Kidney (tissue), 14 donors: ENCODE data around the gene MYLK. TPM values are rescaled to one million over a fixed set of nuclear protein-coding genes. Genes with fewer than 3 reads are reported as not detected.
A peak's percentile ranks its signal among the peaks of the same experiment; 100 is the strongest.

Experiments
- DNase-seq, 5 donors: peaks; one replicate each; pipeline ENCODE4 v3.0.0-alpha.2; 2013 to 2020
- FAIRE-seq: peaks from 2 replicates; lab custom pipeline; 2012; peaks lifted over from hg19 to GRCh38; lab: Jason Lieb, UNC
- H3K27ac ChIP-seq, 2 donors: one replicate each; pipeline ENCODE4 v1.7.0; 2013; ENCODE audit warnings: low read depth in 2 of 2, low read length in 2 of 2, inconsistent platforms in 1 of 2
- H3K27me3 ChIP-seq: one replicate; pipeline ENCODE4 v1.7.1; 2013; ENCODE audit warnings: low read length, inconsistent platforms; ENCODE audit not compliant: control insufficient read depth, insufficient read depth
- H3K36me3 ChIP-seq, 3 donors: one replicate each; pipeline versions ENCODE4 v1.7.0 to v1.7.1; 2013; ENCODE audit warnings: low read length in 3 of 3, control low read depth in 1 of 3, inconsistent platforms in 1 of 3; ENCODE audit not compliant: insufficient read depth in 3 of 3, control insufficient read depth in 2 of 3
- H3K4me1 ChIP-seq, 3 donors: one replicate each; pipeline versions ENCODE4 v1.7.0 to v1.7.1; 2013; ENCODE audit warnings: low read length in 3 of 3, inconsistent platforms in 1 of 3, low read depth in 1 of 3; ENCODE audit not compliant: control insufficient read depth in 2 of 3, insufficient read depth in 2 of 3
- H3K4me3 ChIP-seq, 3 donors: one replicate each; pipeline versions ENCODE4 v1.7.0 to v1.8.1; 2013; ENCODE audit warnings: low read length in 3 of 3, control low read depth in 1 of 3, inconsistent platforms in 1 of 3
- H3K9ac ChIP-seq, 3 donors: one replicate each; pipeline versions ENCODE4 v1.7.0 to v1.7.1; 2013; ENCODE audit warnings: low read length in 3 of 3, control low read depth in 1 of 3, inconsistent platforms in 1 of 3
- H3K9me3 ChIP-seq, 3 donors: one replicate each; pipeline versions ENCODE4 v1.7.0 to v1.7.1; 2013; ENCODE audit warnings: low read length in 3 of 3, control low read depth in 1 of 3, inconsistent platforms in 1 of 3; ENCODE audit not compliant: control insufficient read depth in 2 of 3, insufficient read depth in 1 of 3
- intact Hi-C: fragments of 100-400 bp; cut with DNase I; formaldehyde crosslinking; loops from one replicate; pipeline ENCODE4 v1.11.1; 2022
- polyA plus RNA-seq: library from polyadenylated mRNA; stranded (reverse); fragments of 350-450 nt; fragmentation: Illumina TruSeq; extraction: RNeasy Lipid Tissue Mini Kit (QIAGEN cat#74804); gene quantifications from one replicate; pipeline ENCODE4 v1.2.3, GENCODE V29; 2014; ENCODE audit warnings: low read depth, low replicate concordance; ENCODE audit not compliant: insufficient read depth
- total RNA-seq: library from RNA; stranded (reverse); fragmentation: NEBNext Ultra II Directional; extraction: Animal tissue kit (Norgen Biotek cat#: 25700); gene quantifications from one replicate; pipeline ENCODE4 v1.2.1, GENCODE V29; 2021
- TF ChIP-seq, protein P1 (sequence below): IDR thresholded peaks from 3 replicates; pipeline ENCODE4 v1.5.1; 2012; ENCODE audit warnings: mild to moderate bottlenecking, moderate library complexity, borderline replicate concordance; ENCODE audit not compliant: insufficient read depth; ENCODE audit errors: extremely low read depth
- donor health status: control.
- donor health status: control.
- donor health status: control.
- donor health status: control.
- donor health status: control.
- donor health status: DM: yes; HTN: yes; CAD: no.
- donor health status: Normal renal cell carcinoma (clear cell type).

The MYLK gene
- total and polyA plus RNA-seq, 2 donors from 2014 or later = 25.3 to 164 TPM

GRCh38 chr3:123800362-123800682 is 83.8 kb downstream of the MYLK start:
- FAIRE-seq (no peak), DNase-seq (no peak)
- H3K27ac ChIP-seq = no peak overlapping the region
- H3K9ac ChIP-seq = no peak overlapping the region
- intact Hi-C loops = no loop called here
- H3K36me3 ChIP-seq = no peaks in the 10 kb centered on the region
- H3K27me3 ChIP-seq = no peaks in the 10 kb centered on the region
- TF ChIP-seq, protein P1, sequence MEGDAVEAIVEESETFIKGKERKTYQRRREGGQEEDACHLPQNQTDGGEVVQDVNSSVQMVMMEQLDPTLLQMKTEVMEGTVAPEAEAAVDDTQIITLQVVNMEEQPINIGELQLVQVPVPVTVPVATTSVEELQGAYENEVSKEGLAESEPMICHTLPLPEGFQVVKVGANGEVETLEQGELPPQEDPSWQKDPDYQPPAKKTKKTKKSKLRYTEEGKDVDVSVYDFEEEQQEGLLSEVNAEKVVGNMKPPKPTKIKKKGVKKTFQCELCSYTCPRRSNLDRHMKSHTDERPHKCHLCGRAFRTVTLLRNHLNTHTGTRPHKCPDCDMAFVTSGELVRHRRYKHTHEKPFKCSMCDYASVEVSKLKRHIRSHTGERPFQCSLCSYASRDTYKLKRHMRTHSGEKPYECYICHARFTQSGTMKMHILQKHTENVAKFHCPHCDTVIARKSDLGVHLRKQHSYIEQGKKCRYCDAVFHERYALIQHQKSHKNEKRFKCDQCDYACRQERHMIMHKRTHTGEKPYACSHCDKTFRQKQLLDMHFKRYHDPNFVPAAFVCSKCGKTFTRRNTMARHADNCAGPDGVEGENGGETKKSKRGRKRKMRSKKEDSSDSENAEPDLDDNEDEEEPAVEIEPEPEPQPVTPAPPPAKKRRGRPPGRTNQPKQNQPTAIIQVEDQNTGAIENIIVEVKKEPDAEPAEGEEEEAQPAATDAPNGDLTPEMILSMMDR = no peak
- H3K4me1 ChIP-seq = peaks cover 0 to 6% (median 3%) of the 10 kb centered on the region in 3 donors
- H3K9me3 ChIP-seq = no peaks in the 10 kb centered on the region
- no peak overlapping the region for H3K4me3 ChIP-seq

DNA sequence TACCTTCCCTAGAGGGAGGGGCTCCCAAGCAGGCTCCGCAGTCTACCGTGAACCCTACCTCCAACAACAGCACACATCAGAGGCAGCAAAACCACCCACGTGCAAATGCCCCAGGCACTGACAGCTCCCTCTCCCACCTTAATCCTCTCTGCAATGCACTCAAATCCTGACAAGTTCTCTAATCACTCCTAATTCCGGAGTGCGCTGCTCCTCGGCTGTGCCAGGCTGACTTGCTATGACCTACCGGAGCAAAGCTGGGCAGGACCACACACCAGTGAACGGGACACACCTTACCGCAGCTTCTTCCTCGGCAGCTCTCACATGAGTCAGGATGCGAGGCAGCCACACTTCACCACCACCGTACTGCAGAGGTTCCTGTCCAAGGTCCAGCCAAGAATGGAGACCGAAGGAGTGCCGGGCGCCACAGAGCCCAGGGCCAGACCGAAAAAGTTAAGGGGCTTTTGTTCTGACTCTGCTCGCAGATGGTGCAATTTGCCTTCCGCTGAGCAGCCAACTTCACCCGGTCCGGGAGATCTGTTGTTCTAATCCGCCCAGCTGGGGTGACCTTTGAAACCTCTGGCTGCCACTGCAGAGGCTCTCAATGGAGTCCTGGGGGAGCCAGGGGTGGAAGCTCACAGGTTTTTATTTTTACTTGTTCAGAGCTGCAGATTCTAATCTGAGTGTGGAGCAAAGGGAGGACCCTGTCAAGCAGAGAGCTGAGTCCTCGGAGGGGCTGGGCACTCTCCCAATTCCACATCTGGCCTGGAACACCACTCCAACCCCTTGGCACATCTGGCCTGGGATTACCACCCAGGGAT is 84.4 kb downstream of the MYLK start:
- Histone ChIP-seq H3K27ac (peak overlapping the region in 1 of 2 donors; percentile 53), H3K36me3 (no peaks in the 10 kb centered on the region), H3K9ac (peak overlapping the region in 1 of 3 donors; percentile 42), H3K27me3 (no peaks in the 10 kb centered on the region), H3K4me3 (peak overlapping the region in 2 of 3 donors; percentile 58 to 65), H3K9me3 (no peaks in the 10 kb centered on the region), H3K4me1 (peaks cover 0 to 6% (median 3%) of the 10 kb centered on the region in 3 donors)
- intact Hi-C loops = no loop called here
- peak in 2 of 5 donors; percentile 38 to 51 for DNase-seq
- TF ChIP-seq, protein P1 = no peak
- no peak for FAIRE-seq

DNA sequence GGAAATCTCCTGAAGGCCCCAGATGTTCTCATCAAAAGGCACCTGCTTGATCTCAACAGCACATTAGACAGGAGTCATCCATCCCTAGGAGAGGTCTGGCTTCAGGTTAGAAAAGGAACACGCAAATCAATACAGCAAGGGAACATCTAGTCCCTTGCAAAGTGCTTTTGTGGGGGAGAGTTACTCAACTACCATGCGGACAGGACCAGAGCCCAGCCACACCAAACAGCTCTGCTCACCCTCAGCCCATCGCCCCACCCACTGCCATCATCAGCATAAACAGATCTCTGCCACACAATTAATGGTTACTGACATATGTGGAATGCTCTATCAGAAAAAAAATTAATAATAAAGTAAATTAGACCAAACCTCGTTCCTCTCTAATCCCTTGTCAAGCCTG is 85.6 kb downstream of the MYLK start:
- H3K36me3 ChIP-seq = no peaks in the 10 kb centered on the region
- DNase-seq (no peak), FAIRE-seq (no peak)
- H3K27ac ChIP-seq = no peak overlapping the region
- H3K9me3 ChIP-seq = no peaks in the 10 kb centered on the region
- no peak overlapping the region for H3K9ac ChIP-seq
- H3K4me3 ChIP-seq = peak overlapping the region in 1 of 3 donors; percentile 65
- H3K27me3 ChIP-seq = no peaks in the 10 kb centered on the region
- intact Hi-C loops = no loop called here
- peaks cover 0 to 6% (median 3%) of the 10 kb centered on the region in 3 donors for H3K4me1 ChIP-seq
- TF ChIP-seq, protein P1 = no peak
